NT2/D1 (cell line): ENCODE data around the gene NFATC3.

Source experiments
- SUZ12 ChIP-seq: IDR thresholded peaks from 2 replicates; pipeline ENCODE4 v1.6.1; 2011; ENCODE audit not compliant: insufficient read length, insufficient read depth; ENCODE audit errors: extremely low read depth
- YY1 ChIP-seq: IDR thresholded peaks from 2 replicates; pipeline ENCODE4 v1.6.1; 2011; ENCODE audit not compliant: insufficient read length, insufficient read depth

DNA sequence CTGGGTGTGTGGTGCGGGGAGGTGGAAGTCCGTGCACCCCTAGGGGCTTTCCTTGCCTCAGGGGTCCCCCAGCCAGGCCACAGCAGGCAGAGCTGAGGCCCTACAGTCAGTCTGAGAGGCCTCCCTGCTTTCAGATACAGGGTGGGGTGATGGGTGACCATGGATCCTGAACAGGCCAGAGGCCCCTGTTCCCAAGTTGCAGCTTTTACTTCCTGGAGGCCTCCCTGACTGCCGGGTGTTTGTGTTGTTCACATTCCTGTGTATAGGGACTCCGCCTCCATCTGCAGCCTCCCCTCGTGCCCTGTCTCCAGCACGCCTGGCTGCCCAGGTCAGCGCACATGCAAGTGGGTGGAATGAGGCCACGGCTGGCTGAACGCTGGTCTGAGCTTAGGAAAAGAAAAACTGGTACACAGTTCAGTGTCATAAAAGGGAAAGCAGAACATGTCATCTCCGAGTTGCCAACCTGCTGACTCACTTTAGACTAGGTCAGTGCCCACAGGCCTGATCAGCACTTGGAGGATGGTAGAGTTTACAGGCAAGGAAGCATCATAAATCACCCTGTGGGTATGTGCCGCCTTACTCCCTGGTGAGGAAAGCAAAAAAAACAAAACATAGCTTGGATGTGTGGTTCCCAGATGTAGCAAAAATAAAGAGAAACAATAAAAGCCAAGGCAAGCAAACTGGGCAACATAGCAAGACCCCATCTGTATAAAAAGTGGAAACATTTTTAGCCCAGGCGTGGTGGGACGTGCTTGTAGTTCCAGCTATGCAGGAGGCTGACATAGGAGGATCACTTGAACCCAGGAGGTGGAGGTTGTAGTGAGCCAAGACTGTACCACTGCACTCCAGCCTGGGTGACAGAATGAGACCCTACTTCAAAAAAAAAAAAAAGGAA, 173.0 kb downstream of the NFATC3 start:
- TF ChIP-seq YY1 (no peak), SUZ12 (no peak)
